Neuron (in vitro differentiated cells): ENCODE data around the gene C3orf80.
"Not testable (repeated sequence)": the region's sequence is repeated elsewhere in the genome, so short reads cannot be mapped to it uniquely, and the experiment has no call there.

Experiments used
- H2AFZ ChIP-seq: one replicate; pipeline ENCODE4 v1.6.1; 2013; ENCODE audit warnings: low read depth, mild to moderate bottlenecking, inconsistent platforms, low read length, moderate library complexity
- H3K27me3 ChIP-seq: one replicate; pipeline ENCODE4 v1.6.1; 2013; ENCODE audit warnings: low read length; ENCODE audit not compliant: insufficient read depth
- H3K36me3 ChIP-seq: one replicate; pipeline ENCODE4 v1.6.1; 2013; ENCODE audit warnings: low read length; ENCODE audit not compliant: insufficient read depth
- H3K4me1 ChIP-seq: one replicate; pipeline ENCODE4 v1.6.1; 2013; ENCODE audit warnings: low read length; ENCODE audit not compliant: insufficient read depth
- H3K4me3 ChIP-seq: 2 replicates; pipeline ENCODE4 v1.5.1; 2013; ENCODE audit warnings: mild to moderate bottlenecking, low read length, moderate library complexity
- H3K9me3 ChIP-seq: one replicate; pipeline ENCODE4 v1.6.1; 2013; ENCODE audit warnings: low read length

Gene C3orf80

DNA sequence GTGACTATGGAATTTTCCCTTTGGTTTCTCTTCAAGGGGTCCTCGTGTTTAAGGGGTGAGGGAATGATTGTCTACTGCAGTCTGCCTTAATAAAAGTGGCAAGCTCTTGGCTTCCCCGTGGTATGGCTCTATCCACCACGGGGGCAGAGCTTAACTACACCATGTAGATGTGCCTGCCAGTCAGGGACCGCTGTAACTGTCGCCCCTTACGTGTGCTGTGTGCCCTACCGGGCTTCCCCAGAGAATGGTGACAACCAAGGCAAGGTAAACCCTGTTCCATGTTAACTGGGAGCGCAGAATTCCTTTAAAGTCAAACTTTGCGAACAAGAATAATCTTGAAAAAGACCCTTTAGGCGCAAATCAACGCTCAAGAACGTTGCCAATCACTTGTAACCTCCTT is 966 bp upstream of the C3orf80 start:
- no peak overlapping the region for H2AFZ ChIP-seq
- no peak overlapping the region for H3K4me3 ChIP-seq
- no peaks in the 10 kb centered on the region for H3K9me3 ChIP-seq
- peaks cover 56% of the 10 kb centered on the region for H3K27me3 ChIP-seq
- no peaks in the 10 kb centered on the region for H3K36me3 ChIP-seq
- H3K4me1 ChIP-seq, result peaks cover 13% of the 10 kb centered on the region

DNA sequence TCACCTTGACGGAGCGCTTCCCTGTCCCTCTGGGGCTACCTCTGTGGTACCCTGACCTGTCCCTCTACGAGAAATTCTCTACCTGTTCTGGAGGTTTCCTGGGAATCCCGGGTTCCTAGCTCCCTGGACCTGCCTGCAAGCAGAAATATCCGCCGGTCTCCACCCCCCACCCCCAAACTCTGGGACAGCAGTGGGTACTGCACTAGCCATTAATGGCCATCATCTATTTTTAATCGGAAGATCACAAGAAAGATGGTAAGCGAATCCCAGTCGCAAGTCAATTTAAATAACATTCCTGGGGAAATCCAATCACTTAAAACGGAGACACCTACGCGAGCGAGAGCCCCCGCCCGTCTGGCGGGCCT is 429 bp upstream of the C3orf80 start:
- peak overlapping the region; percentile 55 for H3K4me3 ChIP-seq
- no peaks in the 10 kb centered on the region for H3K36me3 ChIP-seq
- H3K27me3 ChIP-seq, result peaks cover 51% of the 10 kb centered on the region
- peaks cover 13% of the 10 kb centered on the region for H3K4me1 ChIP-seq
- no peaks in the 10 kb centered on the region for H3K9me3 ChIP-seq
- H2AFZ ChIP-seq, result peak overlapping the region; percentile 94

DNA sequence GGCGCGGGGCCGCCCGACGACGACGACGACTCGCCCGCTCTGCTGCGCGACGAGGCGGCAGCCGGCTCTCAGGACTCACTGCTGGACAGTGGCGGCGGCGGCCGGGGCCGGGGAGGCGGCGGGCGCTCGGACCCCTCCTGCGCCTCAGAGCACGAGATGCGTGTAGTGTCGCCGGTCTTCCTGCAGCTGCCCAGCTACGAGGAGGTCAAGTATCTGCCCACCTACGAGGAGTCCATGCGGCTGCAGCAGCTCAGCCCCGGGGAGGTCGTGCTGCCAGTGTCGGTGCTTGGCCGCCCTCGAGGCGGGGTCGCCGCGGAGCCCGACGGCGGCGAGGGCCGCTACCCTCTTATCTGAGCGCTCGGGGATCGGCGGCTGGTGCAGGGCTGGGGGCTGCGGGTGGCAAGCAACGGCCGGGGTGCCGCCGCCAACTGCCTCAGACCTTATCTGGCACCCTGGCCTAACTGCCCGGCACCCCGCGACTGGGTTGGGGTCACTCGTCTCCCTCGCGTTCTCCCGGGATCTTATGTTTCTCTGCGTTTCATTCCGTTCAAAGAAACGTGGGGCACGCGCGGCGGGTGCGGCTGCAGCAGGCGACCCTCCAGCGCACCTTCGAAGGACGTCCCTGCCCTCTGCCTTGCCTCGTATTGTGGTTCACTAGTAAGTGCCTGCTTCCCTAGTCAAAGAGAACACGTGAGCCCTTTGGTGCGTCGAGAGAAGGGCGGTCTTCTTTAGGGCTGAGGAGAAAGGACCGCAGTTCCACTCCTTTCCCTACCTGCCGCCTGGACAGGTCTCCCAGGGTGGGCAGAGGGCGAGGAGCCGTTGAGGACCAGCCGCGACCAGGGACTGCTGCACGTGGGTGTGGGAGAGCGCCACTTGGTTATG is 1.0 kb downstream of the C3orf80 start:
- peaks cover 46% of the 10 kb centered on the region for H3K27me3 ChIP-seq
- H3K36me3 ChIP-seq, result no peaks in the 10 kb centered on the region
- peaks cover 13% of the 10 kb centered on the region for H3K4me1 ChIP-seq
- H3K9me3 ChIP-seq, result no peaks in the 10 kb centered on the region
- peak overlapping the region; percentile 94 for H2AFZ ChIP-seq
- H3K4me3 ChIP-seq, result peak overlapping the region; percentile 55

- H2AFZ ChIP-seq, result no peak overlapping the region
- no peaks in the 10 kb centered on the region for H3K36me3 ChIP-seq
- H3K4me1 ChIP-seq, result peaks cover 13% of the 10 kb centered on the region
- no peaks in the 10 kb centered on the region for H3K9me3 ChIP-seq
- H3K27me3 ChIP-seq, result peaks cover 40% of the 10 kb centered on the region
- no peak overlapping the region for H3K4me3 ChIP-seq
These were observed 2.2 kb downstream of the C3orf80 start for GRCh38 chr3:160227419-160227818.

- no peak overlapping the region for H3K4me3 ChIP-seq
- no peaks in the 10 kb centered on the region for H3K4me1 ChIP-seq
- no peaks in the 10 kb centered on the region for H3K36me3 ChIP-seq
- peaks cover 12% of the 10 kb centered on the region for H3K27me3 ChIP-seq
- H3K9me3 ChIP-seq, result no peaks in the 10 kb centered on the region
- H2AFZ ChIP-seq, result no peak overlapping the region
These were observed 6.8 kb downstream of the C3orf80 start for GRCh38 chr3:160232014-160232413.

DNA sequence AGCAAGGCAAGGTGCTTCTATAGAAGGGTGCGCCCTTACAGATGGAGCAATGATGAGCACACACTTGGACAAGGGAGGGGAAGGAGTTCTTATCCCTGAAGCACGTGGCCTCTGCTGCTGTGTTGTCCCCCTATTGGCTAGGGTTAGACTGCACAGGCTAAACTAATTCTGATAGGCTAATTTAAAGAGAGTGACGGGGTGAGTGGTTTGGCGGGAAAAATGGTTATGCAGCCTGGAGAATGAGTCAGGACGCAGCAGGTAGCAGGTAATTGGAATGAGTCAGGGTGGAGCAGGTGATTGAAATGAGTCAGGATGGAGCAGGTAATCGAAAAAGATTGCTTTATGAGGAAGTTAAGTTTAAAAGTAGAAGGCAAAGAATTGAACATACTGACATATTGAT is 15.5 kb downstream of the C3orf80 start:
- not testable (repeated sequence) for H2AFZ ChIP-seq, H3K4me1 ChIP-seq, H3K36me3 ChIP-seq, H3K4me3 ChIP-seq, H3K27me3 ChIP-seq, H3K9me3 ChIP-seq

GRCh38 chr3:160245261-160245800 is 20.1 kb downstream of the C3orf80 start:
- Histone ChIP-seq H3K27me3 (no peaks in the 10 kb centered on the region), H3K36me3 (no peaks in the 10 kb centered on the region), H3K4me1 (no peaks in the 10 kb centered on the region), H2AFZ (no peak overlapping the region), H3K9me3 (peaks cover 2% of the 10 kb centered on the region), H3K4me3 (no peak overlapping the region)

DNA sequence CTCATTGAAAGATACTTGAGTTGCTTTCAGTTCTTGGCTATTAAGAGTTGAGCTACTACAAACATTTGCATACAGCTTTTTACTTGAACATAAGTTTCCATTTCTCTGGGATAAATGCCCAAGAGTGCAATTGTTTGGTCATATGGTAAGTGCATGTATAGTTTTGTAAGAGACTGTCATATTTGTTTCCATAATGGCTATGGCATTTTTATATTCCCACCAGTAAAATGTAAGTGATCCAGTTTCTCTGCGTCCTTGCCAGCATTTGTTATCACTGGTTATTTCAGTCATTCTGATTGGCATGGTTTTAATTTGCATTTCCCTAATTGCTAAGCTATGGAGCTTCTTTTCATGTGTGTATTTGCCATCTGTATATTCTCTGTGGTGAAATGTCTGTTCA is 22.5 kb downstream of the C3orf80 start:
- no peak overlapping the region for H3K4me3 ChIP-seq
- H3K4me1 ChIP-seq, result no peaks in the 10 kb centered on the region
- H3K36me3 ChIP-seq, result no peaks in the 10 kb centered on the region
- H3K27me3 ChIP-seq, result no peaks in the 10 kb centered on the region
- no peak overlapping the region for H2AFZ ChIP-seq
- no peaks in the 10 kb centered on the region for H3K9me3 ChIP-seq

GRCh38 chr3:160253298-160253697 is 28.1 kb downstream of the C3orf80 start:
- H3K4me3 ChIP-seq, result no peak overlapping the region
- H3K4me1 ChIP-seq, result no peaks in the 10 kb centered on the region
- no peak overlapping the region for H2AFZ ChIP-seq
- H3K36me3 ChIP-seq, result peaks cover 2% of the 10 kb centered on the region
- no peaks in the 10 kb centered on the region for H3K27me3 ChIP-seq
- H3K9me3 ChIP-seq, result no peaks in the 10 kb centered on the region

- no peak overlapping the region for H2AFZ ChIP-seq
- H3K9me3 ChIP-seq, result no peaks in the 10 kb centered on the region
- no peaks in the 10 kb centered on the region for H3K4me1 ChIP-seq
- peaks cover 7% of the 10 kb centered on the region for H3K36me3 ChIP-seq
- H3K27me3 ChIP-seq, result no peaks in the 10 kb centered on the region
- no peak overlapping the region for H3K4me3 ChIP-seq
These were observed 32.4 kb downstream of the C3orf80 start for GRCh38 chr3:160257606-160258005.

DNA sequence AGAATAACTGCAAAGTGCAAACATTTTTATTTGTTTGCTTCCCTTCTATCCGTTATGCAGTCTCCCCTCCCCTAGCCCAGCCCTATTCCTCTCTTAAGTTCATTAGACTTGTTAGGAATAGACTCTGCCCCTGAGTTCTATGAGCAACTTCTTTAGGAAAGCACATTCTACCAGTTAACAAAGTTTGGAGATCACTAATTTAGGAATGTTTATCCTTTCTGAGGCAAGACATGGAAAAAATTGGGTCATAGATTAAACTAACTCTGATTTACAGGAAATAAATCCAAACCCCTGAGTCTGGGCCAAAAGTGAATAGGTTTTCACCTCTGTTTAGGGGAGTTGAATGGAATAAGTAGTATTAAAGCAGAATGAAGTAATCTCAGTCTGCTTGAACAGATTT is 34.4 kb downstream of the C3orf80 start:
- H3K9me3 ChIP-seq, result no peaks in the 10 kb centered on the region

DNA sequence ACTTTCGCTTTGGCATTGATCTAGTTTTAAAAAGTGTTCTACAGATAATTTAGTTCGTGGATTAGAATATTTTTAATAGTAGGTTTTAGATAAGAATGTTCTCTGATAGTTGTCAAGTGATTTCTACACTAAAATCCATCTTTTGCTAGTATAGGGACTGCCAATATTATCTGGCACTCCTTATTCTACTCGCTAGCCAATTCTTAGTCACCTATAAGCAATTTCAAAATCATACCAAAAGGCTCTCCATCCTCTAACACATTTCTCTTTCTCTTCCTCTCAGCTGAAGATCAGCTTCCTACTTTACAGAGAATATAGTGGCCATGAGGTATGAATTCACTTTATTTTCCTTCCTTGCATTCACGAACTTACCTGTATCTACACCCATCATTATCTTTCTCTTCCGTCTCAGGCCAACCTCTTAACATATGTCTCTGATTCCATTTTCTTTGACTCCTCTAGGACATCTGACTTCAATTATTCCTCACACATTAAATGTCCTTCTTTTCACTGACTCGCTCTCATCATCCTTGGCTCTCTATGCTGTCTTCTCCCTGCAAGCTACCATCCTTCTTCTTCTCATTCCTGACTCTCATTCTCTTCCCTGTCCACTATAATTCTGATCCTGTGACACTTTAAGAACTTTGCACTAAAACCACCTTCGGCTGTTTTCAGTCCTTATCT is 35.5 kb downstream of the C3orf80 start:
- H3K36me3 ChIP-seq, result peaks cover 7% of the 10 kb centered on the region
- H2AFZ ChIP-seq, result no peak overlapping the region
- H3K9me3 ChIP-seq, result no peaks in the 10 kb centered on the region
- no peak overlapping the region for H3K4me3 ChIP-seq
- H3K4me1 ChIP-seq, result no peaks in the 10 kb centered on the region
- H3K27me3 ChIP-seq, result no peaks in the 10 kb centered on the region

More for the DNA sequence above, 34.4 kb downstream of the C3orf80 start:
- Histone ChIP-seq H2AFZ (no peak overlapping the region), H3K27me3 (no peaks in the 10 kb centered on the region), H3K4me1 (no peaks in the 10 kb centered on the region), H3K36me3 (peaks cover 7% of the 10 kb centered on the region), H3K4me3 (no peak overlapping the region)

- Histone ChIP-seq H3K9me3 (no peaks in the 10 kb centered on the region), H3K27me3 (no peaks in the 10 kb centered on the region), H3K4me3 (no peak overlapping the region), H3K36me3 (peaks cover 9% of the 10 kb centered on the region), H3K4me1 (no peaks in the 10 kb centered on the region), H2AFZ (no peak overlapping the region)
These were observed 39.9 kb downstream of the C3orf80 start for GRCh38 chr3:160265088-160265487.
